Measurements from ENCODE around the gene LRP5.

DNA sequence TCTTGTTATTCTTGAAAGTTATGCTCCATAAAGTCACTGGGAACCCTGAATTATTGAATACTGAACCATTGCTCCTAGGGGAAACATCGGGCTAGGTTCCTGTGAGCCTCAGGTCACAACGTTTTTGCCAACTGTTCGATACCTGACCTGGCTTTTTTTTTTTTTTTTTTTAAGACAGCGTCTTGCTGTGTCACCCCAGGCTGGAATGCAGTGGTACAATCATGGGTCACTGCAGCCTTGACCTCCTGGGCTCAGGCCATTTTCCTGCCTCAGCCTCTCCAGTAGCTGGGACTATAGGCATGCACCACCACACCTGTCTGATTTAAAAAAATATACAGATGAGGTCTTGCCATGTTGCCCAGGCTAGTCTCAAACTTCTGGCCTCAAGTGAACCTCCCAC, 22.5 kb downstream of the LRP5 start:
- TF ChIP-seq SMARCC2 (IDR thresholded peaks at IDR 0.05; ENCODE audit: low read depth) (no peak), RAD21 (CRISPR knock-in tag; conservative IDR thresholded peaks at IDR 0.05 in 1 of 2, IDR thresholded peaks at IDR 0.05 in 1 of 2) (no peak), TCF7 (IDR thresholded peaks at IDR 0.05; ENCODE audit: borderline replicate concordance) (no peak), EGR1 (conservative IDR thresholded peaks at IDR 0.05) (no peak), U2AF2 (optimal IDR thresholded peaks at IDR 0.05; ENCODE audit: low read depth, low read length) (no peak)

All from K562 (cell line).